HepG2 (cell line): ENCODE data around the gene PEX11B. TPM values are rescaled to one million over a fixed set of nuclear protein-coding genes. Genes with fewer than 3 reads are reported as not detected.

ENCODE experiments used
- ZFY ChIP-seq: sonication (generic); formaldehyde crosslinking; IDR thresholded peaks from 2 replicates; pipeline ENCODE4 v1.4.0; 2020; ENCODE audit warnings: missing genetic modification reagents
- polyA plus RNA-seq, 8 experiments: library from polyadenylated mRNA; depleted of rRNA in 3 of 8; stranded (reverse) in 7 of 8; unstranded in 1 of 8; fragments of >200 nt; fragmentation: Illumina TruSeq in 4 of 8; extraction: Trizol in 4 of 8; gene quantifications; 2 replicates each; pipeline versions ENCODE4 v1.2.1 to v1.2.3, GENCODE V29; 2011 to 2016; ENCODE audit warnings: low read depth in 4 of 8, missing spikeins in 1 of 8, mixed read lengths in 1 of 8; ENCODE audit not compliant: insufficient read depth in 1 of 8
- total RNA-seq, 5 experiments: library from RNA; depleted of rRNA; stranded (reverse); fragments of >200 nt; fragmentation: Illumina TruSeq; extraction: Trizol; gene quantifications; 2 replicates each; pipeline ENCODE4 v1.2.3, GENCODE V29; 2016; ENCODE audit warnings: low read depth in 1 of 5
- TF ChIP-seq, protein P1 (sequence below): sonication (generic); formaldehyde crosslinking; IDR thresholded peaks from 2 replicates; pipeline ENCODE4 v1.4.0; 2020; ENCODE audit warnings: missing genetic modification reagents
- TF ChIP-seq, protein P2 (sequence below): sonication (generic); formaldehyde crosslinking; IDR thresholded peaks from 2 replicates; pipeline ENCODE4 v1.5.1; 2020; ENCODE audit warnings: mild to moderate bottlenecking, moderate library complexity, missing genetic modification reagents
- TF ChIP-seq, protein P3 (sequence below): sonication (generic); formaldehyde crosslinking; IDR thresholded peaks from 2 replicates; pipeline ENCODE4 v1.4.0; 2020; ENCODE audit warnings: mild to moderate bottlenecking, missing genetic modification reagents, borderline replicate concordance

PEX11B gene
- total and polyA plus RNA-seq, 2 of the 13 experiments (the other 11 are each of a cell fraction or from before 2014, with no cell fraction given), result 21.6 to 48.4 TPM

DNA sequence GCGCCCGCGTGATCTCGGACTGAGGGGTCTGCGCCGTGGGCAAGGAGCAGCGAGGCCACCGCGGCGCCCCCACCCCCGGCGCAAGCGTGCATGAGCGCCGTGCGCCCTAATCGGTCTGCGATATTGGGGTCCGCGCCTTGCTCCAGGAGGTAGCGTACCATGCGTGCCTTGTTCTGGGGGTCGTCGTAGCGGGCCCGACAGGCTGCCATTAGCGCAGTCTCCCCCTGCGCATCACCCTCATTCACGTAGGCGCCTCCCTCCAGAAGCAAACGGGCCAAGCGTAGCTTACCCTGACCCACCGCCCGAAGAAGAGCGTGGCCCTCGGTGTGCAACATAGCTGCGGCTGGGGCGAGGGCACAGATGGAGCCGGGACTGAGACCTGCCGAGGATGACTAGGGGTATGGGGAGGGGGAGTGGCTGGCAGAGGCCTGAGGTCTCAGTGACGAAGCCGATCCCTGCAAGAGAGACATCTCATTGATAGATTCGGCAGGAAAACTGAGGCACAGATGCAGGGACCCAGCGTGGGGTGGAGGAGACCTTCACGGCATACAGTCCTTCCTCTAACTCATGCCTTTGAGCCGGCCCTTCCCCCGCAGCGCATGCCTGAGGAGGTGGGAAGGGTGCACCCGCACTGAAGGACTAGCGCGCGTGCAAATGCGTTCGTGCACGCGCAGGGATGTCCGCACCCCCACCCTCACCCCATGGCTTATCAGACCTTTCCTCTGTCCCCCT, 43.1 kb upstream of the PEX11B start (continued):
- TF ChIP-seq, protein P1, sequence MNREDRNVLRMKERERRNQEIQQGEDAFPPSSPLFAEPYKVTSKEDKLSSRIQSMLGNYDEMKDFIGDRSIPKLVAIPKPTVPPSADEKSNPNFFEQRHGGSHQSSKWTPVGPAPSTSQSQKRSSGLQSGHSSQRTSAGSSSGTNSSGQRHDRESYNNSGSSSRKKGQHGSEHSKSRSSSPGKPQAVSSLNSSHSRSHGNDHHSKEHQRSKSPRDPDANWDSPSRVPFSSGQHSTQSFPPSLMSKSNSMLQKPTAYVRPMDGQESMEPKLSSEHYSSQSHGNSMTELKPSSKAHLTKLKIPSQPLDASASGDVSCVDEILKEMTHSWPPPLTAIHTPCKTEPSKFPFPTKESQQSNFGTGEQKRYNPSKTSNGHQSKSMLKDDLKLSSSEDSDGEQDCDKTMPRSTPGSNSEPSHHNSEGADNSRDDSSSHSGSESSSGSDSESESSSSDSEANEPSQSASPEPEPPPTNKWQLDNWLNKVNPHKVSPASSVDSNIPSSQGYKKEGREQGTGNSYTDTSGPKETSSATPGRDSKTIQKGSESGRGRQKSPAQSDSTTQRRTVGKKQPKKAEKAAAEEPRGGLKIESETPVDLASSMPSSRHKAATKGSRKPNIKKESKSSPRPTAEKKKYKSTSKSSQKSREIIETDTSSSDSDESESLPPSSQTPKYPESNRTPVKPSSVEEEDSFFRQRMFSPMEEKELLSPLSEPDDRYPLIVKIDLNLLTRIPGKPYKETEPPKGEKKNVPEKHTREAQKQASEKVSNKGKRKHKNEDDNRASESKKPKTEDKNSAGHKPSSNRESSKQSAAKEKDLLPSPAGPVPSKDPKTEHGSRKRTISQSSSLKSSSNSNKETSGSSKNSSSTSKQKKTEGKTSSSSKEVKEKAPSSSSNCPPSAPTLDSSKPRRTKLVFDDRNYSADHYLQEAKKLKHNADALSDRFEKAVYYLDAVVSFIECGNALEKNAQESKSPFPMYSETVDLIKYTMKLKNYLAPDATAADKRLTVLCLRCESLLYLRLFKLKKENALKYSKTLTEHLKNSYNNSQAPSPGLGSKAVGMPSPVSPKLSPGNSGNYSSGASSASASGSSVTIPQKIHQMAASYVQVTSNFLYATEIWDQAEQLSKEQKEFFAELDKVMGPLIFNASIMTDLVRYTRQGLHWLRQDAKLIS, result no peak
- TF ChIP-seq ZFY, result peak; percentile 32; the same call in 1 of the 2 replicates
- TF ChIP-seq, protein P2, sequence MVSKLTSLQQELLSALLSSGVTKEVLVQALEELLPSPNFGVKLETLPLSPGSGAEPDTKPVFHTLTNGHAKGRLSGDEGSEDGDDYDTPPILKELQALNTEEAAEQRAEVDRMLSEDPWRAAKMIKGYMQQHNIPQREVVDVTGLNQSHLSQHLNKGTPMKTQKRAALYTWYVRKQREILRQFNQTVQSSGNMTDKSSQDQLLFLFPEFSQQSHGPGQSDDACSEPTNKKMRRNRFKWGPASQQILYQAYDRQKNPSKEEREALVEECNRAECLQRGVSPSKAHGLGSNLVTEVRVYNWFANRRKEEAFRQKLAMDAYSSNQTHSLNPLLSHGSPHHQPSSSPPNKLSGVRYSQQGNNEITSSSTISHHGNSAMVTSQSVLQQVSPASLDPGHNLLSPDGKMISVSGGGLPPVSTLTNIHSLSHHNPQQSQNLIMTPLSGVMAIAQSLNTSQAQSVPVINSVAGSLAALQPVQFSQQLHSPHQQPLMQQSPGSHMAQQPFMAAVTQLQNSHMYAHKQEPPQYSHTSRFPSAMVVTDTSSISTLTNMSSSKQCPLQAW (CRISPR knock-in tag), result 0 out of 2 replicates have a peak, but pooled peaks have one; percentile 37
- TF ChIP-seq, protein P3, sequence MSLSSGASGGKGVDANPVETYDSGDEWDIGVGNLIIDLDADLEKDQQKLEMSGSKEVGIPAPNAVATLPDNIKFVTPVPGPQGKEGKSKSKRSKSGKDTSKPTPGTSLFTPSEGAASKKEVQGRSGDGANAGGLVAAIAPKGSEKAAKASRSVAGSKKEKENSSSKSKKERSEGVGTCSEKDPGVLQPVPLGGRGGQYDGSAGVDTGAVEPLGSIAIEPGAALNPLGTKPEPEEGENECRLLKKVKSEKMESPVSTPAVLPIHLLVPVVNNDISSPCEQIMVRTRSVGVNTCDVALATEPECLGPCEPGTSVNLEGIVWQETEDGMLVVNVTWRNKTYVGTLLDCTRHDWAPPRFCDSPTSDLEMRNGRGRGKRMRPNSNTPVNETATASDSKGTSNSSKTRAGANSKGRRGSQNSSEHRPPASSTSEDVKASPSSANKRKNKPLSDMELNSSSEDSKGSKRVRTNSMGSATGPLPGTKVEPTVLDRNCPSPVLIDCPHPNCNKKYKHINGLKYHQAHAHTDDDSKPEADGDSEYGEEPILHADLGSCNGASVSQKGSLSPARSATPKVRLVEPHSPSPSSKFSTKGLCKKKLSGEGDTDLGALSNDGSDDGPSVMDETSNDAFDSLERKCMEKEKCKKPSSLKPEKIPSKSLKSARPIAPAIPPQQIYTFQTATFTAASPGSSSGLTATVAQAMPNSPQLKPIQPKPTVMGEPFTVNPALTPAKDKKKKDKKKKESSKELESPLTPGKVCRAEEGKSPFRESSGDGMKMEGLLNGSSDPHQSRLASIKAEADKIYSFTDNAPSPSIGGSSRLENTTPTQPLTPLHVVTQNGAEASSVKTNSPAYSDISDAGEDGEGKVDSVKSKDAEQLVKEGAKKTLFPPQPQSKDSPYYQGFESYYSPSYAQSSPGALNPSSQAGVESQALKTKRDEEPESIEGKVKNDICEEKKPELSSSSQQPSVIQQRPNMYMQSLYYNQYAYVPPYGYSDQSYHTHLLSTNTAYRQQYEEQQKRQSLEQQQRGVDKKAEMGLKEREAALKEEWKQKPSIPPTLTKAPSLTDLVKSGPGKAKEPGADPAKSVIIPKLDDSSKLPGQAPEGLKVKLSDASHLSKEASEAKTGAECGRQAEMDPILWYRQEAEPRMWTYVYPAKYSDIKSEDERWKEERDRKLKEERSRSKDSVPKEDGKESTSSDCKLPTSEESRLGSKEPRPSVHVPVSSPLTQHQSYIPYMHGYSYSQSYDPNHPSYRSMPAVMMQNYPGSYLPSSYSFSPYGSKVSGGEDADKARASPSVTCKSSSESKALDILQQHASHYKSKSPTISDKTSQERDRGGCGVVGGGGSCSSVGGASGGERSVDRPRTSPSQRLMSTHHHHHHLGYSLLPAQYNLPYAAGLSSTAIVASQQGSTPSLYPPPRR (CRISPR knock-in tag), result 0 out of 2 replicates have a peak, but pooled peaks have one; percentile 16
